HepG2 (cell line): ENCODE measurements around the gene GOLGA7B.

Experiments
- CBX5 ChIP-seq: sonication (generic); formaldehyde crosslinking; IDR thresholded peaks from 2 replicates; pipeline ENCODE4 v1.4.0; 2020; ENCODE audit warnings: missing genetic modification reagents, borderline replicate concordance
- NFE2L2 ChIP-seq: fragments of 150-350 bp; IDR thresholded peaks from 2 replicates; pipeline ENCODE4 v1.6.1; 2014; ENCODE audit warnings: low read length
- SIX4 ChIP-seq: sonication (generic); formaldehyde crosslinking; IDR thresholded peaks from 2 replicates; pipeline ENCODE4 v1.4.0; 2020; ENCODE audit warnings: missing genetic modification reagents
- SMAD3 ChIP-seq: sonication (generic); formaldehyde crosslinking; IDR thresholded peaks from 2 replicates; pipeline ENCODE4 v1.4.0; 2020; ENCODE audit warnings: missing genetic modification reagents
- SP2 ChIP-seq: sonication (generic); formaldehyde crosslinking; IDR thresholded peaks from 2 replicates; pipeline ENCODE4 v1.5.1; 2020; ENCODE audit warnings: mild to moderate bottlenecking, missing genetic modification reagents
- SRF ChIP-seq: IDR thresholded peaks from 2 replicates; pipeline ENCODE4 v1.6.1; 2011; ENCODE audit warnings: mild to moderate bottlenecking, low read depth, low read length, moderate library complexity
- TARDBP ChIP-seq: sonication (generic); formaldehyde crosslinking; IDR thresholded peaks from 2 replicates; pipeline ENCODE4 v1.8.0; 2022; ENCODE audit warnings: mild to moderate bottlenecking, missing genetic modification reagents
- ZNF777 ChIP-seq: sonication (generic); formaldehyde crosslinking; IDR thresholded peaks from 2 replicates; pipeline ENCODE4 v1.4.0; 2020; ENCODE audit warnings: missing genetic modification reagents
- TF ChIP-seq, protein P1 (sequence below), 2 experiments: sonication (generic) in 1 of 2; formaldehyde crosslinking in 1 of 2; IDR thresholded peaks; 2 replicates each; pipeline versions ENCODE4 v1.4.0 to v1.6.1; 2018 to 2020; ENCODE audit warnings: missing genetic modification reagents in 2 of 2, borderline replicate concordance in 1 of 2, low read depth in 1 of 2, mild to moderate bottlenecking in 1 of 2, missing biosample characterization in 1 of 2
- TF ChIP-seq, protein P2 (sequence below): sonication (generic); formaldehyde crosslinking; IDR thresholded peaks from 2 replicates; pipeline ENCODE4 v1.5.0; 2020; ENCODE audit warnings: mild to moderate bottlenecking, missing genetic modification reagents, moderate library complexity
- TF ChIP-seq, protein P3 (sequence below), 2 experiments: sonication (generic) in 1 of 2; formaldehyde crosslinking in 1 of 2; IDR thresholded peaks; 2 replicates each; pipeline versions ENCODE4 v1.6.1 to v1.9.0; 2014 to 2022; ENCODE audit warnings: antibody characterized with exemption in 1 of 2, borderline replicate concordance in 1 of 2, inconsistent platforms in 1 of 2, low read depth in 1 of 2, missing genetic modification reagents in 1 of 2
- TF ChIP-seq, protein P4 (sequence below): sonication (generic); formaldehyde crosslinking; IDR thresholded peaks from 2 replicates; pipeline ENCODE4 v1.8.1; 2023; ENCODE audit warnings: missing genetic modification reagents, inconsistent platforms, borderline replicate concordance

DNA sequence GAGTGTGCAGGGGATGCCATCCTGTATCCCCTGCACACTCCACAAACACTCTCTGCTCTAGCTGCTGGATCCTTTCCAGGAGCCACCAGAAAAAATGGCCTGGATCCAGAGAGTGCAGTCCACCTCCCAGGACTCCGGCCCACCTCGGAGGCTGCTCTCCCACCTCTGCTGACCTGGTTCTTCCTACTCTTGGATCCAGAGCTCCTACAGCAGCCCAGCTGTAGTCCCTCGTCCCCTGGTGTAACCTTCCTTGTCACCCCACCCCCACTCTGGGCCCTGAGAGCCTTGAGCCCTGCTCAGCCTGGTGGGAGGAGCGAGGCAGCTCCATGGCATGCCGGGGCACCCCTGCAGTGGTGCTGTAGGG is 54.4 kb downstream of the GOLGA7B start:
- TF ChIP-seq, protein P1, sequence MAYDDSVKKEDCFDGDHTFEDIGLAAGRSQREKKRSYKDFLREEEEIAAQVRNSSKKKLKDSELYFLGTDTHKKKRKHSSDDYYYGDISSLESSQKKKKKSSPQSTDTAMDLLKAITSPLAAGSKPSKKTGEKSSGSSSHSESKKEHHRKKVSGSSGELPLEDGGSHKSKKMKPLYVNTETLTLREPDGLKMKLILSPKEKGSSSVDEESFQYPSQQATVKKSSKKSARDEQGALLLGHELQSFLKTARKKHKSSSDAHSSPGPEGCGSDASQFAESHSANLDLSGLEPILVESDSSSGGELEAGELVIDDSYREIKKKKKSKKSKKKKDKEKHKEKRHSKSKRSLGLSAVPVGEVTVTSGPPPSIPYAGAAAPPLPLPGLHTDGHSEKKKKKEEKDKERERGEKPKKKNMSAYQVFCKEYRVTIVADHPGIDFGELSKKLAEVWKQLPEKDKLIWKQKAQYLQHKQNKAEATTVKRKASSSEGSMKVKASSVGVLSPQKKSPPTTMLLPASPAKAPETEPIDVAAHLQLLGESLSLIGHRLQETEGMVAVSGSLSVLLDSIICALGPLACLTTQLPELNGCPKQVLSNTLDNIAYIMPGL (CRISPR knock-in tag; IDR thresholded peaks at IDR 0.05; ENCODE audit: borderline replicate concordance in 1 of 2, low read depth in 1 of 2): no peak
- TF ChIP-seq SRF (no peak), TARDBP (no peak), SP2 (CRISPR knock-in tag) (no peak), ZNF777 (CRISPR knock-in tag) (no peak), CBX5 (CRISPR knock-in tag) (no peak), NFE2L2 (no peak), SIX4 (no peak), SMAD3 (CRISPR knock-in tag) (no peak)
- TF ChIP-seq, protein P2, sequence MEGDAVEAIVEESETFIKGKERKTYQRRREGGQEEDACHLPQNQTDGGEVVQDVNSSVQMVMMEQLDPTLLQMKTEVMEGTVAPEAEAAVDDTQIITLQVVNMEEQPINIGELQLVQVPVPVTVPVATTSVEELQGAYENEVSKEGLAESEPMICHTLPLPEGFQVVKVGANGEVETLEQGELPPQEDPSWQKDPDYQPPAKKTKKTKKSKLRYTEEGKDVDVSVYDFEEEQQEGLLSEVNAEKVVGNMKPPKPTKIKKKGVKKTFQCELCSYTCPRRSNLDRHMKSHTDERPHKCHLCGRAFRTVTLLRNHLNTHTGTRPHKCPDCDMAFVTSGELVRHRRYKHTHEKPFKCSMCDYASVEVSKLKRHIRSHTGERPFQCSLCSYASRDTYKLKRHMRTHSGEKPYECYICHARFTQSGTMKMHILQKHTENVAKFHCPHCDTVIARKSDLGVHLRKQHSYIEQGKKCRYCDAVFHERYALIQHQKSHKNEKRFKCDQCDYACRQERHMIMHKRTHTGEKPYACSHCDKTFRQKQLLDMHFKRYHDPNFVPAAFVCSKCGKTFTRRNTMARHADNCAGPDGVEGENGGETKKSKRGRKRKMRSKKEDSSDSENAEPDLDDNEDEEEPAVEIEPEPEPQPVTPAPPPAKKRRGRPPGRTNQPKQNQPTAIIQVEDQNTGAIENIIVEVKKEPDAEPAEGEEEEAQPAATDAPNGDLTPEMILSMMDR (CRISPR knock-in tag): no peak
- TF ChIP-seq, protein P3, sequence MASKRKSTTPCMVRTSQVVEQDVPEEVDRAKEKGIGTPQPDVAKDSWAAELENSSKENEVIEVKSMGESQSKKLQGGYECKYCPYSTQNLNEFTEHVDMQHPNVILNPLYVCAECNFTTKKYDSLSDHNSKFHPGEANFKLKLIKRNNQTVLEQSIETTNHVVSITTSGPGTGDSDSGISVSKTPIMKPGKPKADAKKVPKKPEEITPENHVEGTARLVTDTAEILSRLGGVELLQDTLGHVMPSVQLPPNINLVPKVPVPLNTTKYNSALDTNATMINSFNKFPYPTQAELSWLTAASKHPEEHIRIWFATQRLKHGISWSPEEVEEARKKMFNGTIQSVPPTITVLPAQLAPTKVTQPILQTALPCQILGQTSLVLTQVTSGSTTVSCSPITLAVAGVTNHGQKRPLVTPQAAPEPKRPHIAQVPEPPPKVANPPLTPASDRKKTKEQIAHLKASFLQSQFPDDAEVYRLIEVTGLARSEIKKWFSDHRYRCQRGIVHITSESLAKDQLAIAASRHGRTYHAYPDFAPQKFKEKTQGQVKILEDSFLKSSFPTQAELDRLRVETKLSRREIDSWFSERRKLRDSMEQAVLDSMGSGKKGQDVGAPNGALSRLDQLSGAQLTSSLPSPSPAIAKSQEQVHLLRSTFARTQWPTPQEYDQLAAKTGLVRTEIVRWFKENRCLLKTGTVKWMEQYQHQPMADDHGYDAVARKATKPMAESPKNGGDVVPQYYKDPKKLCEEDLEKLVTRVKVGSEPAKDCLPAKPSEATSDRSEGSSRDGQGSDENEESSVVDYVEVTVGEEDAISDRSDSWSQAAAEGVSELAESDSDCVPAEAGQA (IDR thresholded peaks at IDR 0.05; ENCODE audit: low read depth): no peak
- TF ChIP-seq, protein P3 (CRISPR knock-in tag; IDR thresholded peaks at IDR 0.05; ENCODE audit: borderline replicate concordance): no peak
- TF ChIP-seq, protein P4, sequence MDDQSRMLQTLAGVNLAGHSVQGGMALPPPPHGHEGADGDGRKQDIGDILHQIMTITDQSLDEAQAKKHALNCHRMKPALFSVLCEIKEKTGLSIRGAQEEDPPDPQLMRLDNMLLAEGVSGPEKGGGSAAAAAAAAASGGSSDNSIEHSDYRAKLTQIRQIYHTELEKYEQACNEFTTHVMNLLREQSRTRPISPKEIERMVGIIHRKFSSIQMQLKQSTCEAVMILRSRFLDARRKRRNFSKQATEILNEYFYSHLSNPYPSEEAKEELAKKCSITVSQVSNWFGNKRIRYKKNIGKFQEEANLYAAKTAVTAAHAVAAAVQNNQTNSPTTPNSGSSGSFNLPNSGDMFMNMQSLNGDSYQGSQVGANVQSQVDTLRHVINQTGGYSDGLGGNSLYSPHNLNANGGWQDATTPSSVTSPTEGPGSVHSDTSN: no peak
